HepG2 (cell line): Measurements from ENCODE around the gene SCO1.

Experiments used
- CTCF ChIP-seq: sonication (generic); formaldehyde crosslinking; IDR thresholded peaks from 2 replicates; pipeline ENCODE4 v1.5.0; 2020; ENCODE audit warnings: mild to moderate bottlenecking, missing genetic modification reagents, moderate library complexity
- DR1 ChIP-seq: sonication (generic); formaldehyde crosslinking; IDR thresholded peaks from 2 replicates; pipeline ENCODE4 v1.8.0; 2021; ENCODE audit warnings: mild to moderate bottlenecking, missing genetic modification reagents, inconsistent platforms
- ERF ChIP-seq: IDR thresholded peaks from 2 replicates; pipeline ENCODE4 v1.6.1; 2018; ENCODE audit warnings: missing biosample characterization, missing genetic modification reagents
- FOXK2 ChIP-seq: fragments of 450-650 bp; IDR thresholded peaks from 2 replicates; pipeline ENCODE4 v1.6.1; 2016
- KLF16 ChIP-seq, 2 experiments: sonication (generic) in 1 of 2; formaldehyde crosslinking in 1 of 2; IDR thresholded peaks; 2 replicates each; pipeline versions ENCODE4 v1.6.1 to v1.8.0; 2016 to 2023; ENCODE audit warnings: missing genetic modification reagents in 2 of 2, missing compliant biosample characterization in 1 of 2
- RAD51 ChIP-seq: fragments of 450-650 bp; IDR thresholded peaks from 2 replicates; pipeline ENCODE4 v1.6.1; 2016; ENCODE audit warnings: borderline replicate concordance
- SKIL ChIP-seq: sonication (generic); formaldehyde crosslinking; IDR thresholded peaks from 2 replicates; pipeline ENCODE4 v1.8.0; 2022; ENCODE audit warnings: missing genetic modification reagents, mild to moderate bottlenecking, moderate library complexity, borderline replicate concordance
- SOX5 ChIP-seq: IDR thresholded peaks from 2 replicates; pipeline ENCODE4 v1.6.1; 2016; ENCODE audit warnings: borderline replicate concordance
- ZNF263 ChIP-seq: sonication (generic); formaldehyde crosslinking; IDR thresholded peaks from 2 replicates; pipeline ENCODE4 v1.4.0; 2020; ENCODE audit warnings: missing genetic modification reagents
- ZNF441 ChIP-seq: sonication (generic); formaldehyde crosslinking; IDR thresholded peaks from 2 replicates; pipeline ENCODE4 v1.7.0; 2021; ENCODE audit warnings: missing genetic modification reagents, borderline replicate concordance

- TF ChIP-seq RAD51, result no peak
- TF ChIP-seq DR1, result no peak
- TF ChIP-seq CTCF, result no peak
- TF ChIP-seq SOX5 (CRISPR knock-in tag), result no peak
- no peak for TF ChIP-seq FOXK2
- no peak for TF ChIP-seq KLF16 (CRISPR knock-in tag; IDR thresholded peaks at IDR 0.05)
- TF ChIP-seq ZNF441, result no peak
- TF ChIP-seq ZNF263 (CRISPR knock-in tag), result no peak
- TF ChIP-seq ERF (CRISPR knock-in tag), result no peak
- TF ChIP-seq SKIL (CRISPR knock-in tag), result no peak
Measured at GRCh38 chr17:10738521-10739258, 41.4 kb upstream of the SCO1 start.
